Measurements from ENCODE around the gene CRACR2B.

DNA sequence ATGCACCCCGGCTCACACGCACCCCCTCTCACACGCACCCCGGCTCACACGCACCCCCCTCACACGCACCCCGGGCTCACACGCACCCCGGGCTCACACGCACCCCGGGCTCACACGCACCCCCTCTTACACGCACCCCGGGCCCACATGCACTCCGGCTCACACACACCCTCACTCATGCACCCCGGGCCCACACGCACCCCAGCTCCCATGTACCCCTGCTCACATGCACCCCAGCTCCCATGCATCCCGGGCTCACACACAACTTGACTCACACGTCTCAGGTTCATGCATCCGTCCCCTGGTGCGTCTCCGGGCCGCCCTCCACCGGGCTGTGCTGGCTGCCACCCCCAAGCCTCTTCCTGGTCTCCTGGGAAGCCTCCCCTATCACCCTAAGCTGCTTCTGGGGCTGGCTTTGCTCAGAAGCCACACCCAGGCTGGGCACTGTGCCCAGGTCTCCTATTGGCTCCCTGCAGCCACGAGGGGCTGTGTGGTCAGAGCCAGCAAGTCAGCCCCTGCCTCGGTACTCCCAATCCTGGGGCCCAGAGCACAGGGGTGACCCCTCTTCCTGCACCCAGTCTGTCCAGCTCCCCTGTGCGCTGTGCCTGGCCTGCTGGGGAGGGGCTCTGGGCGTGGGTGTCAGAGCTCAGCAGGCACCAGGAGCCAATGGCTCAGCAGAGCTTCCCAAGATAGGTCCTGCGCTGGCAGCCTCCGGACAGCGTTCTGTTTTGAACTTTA lies 31.8 kb downstream of the CRACR2B start:
- no peak for TF ChIP-seq CTCF (IDR thresholded peaks at IDR 0.05)
- TF ChIP-seq POLR2AphosphoS5 (IDR thresholded peaks at IDR 0.05) = peak in 1 of 3 donors; percentile 7

Measured in transverse colon (tissue), 4 donors.